Measurements from ENCODE around the gene MLPH. TPM values are rescaled to one million over a fixed set of nuclear protein-coding genes. Genes with fewer than 3 reads are reported as not detected.
"Not testable (repeated sequence)": the region's sequence is repeated elsewhere in the genome, so short reads cannot be mapped to it uniquely, and the experiment has no call there.

Gene MLPH
- total and polyA plus RNA-seq, 4 donors: 2.3 to 10.1 (median 3.9) TPM

DNA sequence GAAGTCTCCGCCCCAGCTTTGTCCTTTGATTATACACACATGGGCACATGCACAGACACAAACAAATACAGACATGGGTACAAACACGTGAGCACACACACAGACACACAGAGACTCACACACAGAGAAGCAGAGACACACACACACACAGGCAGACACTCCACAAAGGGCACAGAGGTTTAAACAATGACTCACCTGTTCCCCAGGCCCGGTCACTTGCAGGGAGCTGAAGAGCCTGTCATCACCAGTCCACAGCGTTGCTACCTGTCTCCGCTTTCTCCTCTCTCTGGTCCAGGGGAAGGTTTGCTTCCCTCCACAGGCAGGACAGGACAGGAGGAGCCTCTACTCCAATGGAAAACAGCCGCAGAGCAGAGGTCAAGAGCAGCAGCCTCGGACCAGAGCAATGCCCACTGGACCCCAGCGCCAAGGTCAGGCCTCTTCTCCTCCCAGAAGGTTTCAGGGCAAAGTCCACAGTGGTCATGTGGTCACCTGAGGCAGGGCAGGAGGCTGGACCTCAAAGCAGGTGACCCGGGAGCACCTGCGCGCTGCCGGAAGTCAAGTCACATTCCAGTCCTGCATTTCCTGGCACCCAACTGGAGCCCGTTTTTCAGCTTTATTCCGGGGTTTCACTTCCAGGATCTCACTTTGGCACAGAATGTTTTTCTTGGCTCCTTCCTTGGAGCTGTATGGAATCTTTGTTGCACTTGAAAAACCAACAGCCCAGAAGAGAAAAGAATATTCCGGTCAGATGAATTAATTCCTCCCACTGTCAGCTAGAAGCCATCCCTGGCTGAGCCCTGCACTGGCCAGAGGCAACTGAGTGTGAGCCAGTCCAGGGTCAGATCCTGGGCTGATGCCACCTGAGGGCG is 103.5 kb downstream of the MLPH start, which contains the start of gene RAB17:
Gene RAB17, minus strand, starts transcription at position 463 of the 869 bp plus-strand sequence. CDS start 4,580 bp downstream, outside the sequence.
- no peaks in the 10 kb centered on the region for H3K9me3 ChIP-seq (ENCODE audit: control insufficient read depth, low read length)
- no peak for ATAC-seq (ENCODE audit: low FRiP score)
- H3K27ac ChIP-seq (ENCODE audit: low read depth in 1 of 2, low read length in 2 of 2): peak within 1 kb of the TSS in 1 of 2 donors; percentile 39
- peaks cover 0 to 4% of the 10 kb centered on the region in 2 donors for H3K4me1 ChIP-seq (ENCODE audit: control insufficient read depth in 1 of 2, insufficient read depth in 2 of 2, low read length in 2 of 2)
- intact Hi-C loops (cut with DNase I): loop anchor here in 1 of 2 donors (5.0 kb wide), 2 partner anchors 37 to 152 kb away; partner anchors contain the start of gene LRRFIP1
- WGBS, 2 donors: 39 to 43% methylated on average over 16 of the region's 16 CpGs
- DNase-seq: peak; percentile 48 to 72
- H3K27me3 ChIP-seq (ENCODE audit: control insufficient read depth in 1 of 2, insufficient read depth in 2 of 2, low read length in 1 of 2): no peaks in the 10 kb centered on the region
- H3K36me3 ChIP-seq (ENCODE audit: control insufficient read depth in 1 of 2, insufficient read depth in 2 of 2, low read length in 1 of 2): no peaks in the 10 kb centered on the region
- H3K4me3 ChIP-seq (ENCODE audit: low read length in 2 of 2): no peak within 1 kb of the TSS

DNA sequence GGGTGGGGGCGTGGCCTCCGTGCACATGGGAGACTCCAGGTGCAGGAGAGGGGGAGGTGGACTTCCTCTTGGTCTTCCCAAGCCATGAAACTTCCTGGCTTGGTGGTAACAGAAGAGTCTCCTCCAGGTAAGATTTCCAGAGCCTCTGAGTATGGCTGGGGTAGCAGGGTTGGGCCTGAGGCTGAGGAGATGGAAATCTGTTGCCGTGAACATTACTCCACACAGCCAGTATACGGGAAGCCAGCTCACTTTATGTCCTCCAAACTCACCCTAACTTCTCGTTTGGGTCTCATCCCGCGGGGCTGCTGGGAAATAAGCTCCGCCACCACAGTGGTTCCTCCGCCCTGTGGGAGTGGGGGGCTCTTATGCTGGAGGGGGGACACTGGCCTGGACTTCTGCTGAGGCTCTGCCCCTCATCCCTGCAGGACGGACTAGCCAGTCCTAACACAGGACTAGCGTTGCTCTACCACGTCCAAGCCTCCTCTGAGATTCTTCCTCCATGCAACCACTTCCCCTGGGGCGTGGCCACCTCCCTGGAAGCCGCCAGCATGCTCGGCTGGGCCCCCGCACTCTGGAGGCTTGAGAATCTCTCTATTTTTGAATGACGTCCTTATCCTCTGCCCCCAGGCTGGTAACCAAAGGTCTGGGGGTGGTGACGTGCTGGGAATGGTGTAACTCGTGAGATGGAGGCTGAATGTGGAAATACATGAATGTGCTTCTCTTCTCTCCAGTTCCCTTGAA is 104.3 kb downstream of the MLPH start:
- WGBS, 2 donors: 74 to 77% methylated on average over 19 of the region's 19 CpGs
- Histone ChIP-seq H3K4me3 (ENCODE audit: low read length in 2 of 2) (no peak overlapping the region), H3K4me1 (ENCODE audit: control insufficient read depth in 1 of 2, insufficient read depth in 2 of 2, low read length in 2 of 2) (peaks cover 0 to 4% of the 10 kb centered on the region in 2 donors), H3K9me3 (ENCODE audit: control insufficient read depth, low read length) (no peaks in the 10 kb centered on the region), H3K27ac (ENCODE audit: low read depth in 1 of 2, low read length in 2 of 2) (no peak overlapping the region), H3K27me3 (ENCODE audit: control insufficient read depth in 1 of 2, insufficient read depth in 2 of 2, low read length in 1 of 2) (no peaks in the 10 kb centered on the region), H3K36me3 (ENCODE audit: control insufficient read depth in 1 of 2, insufficient read depth in 2 of 2, low read length in 1 of 2) (no peaks in the 10 kb centered on the region)
- intact Hi-C loops (cut with DNase I): loop anchor here in 1 of 2 donors (5.0 kb wide), 2 partner anchors 36 to 151 kb away; partner anchors contain the start of gene LRRFIP1
- ATAC-seq (ENCODE audit: low FRiP score): no peak
- DNase-seq: peak; percentile 60 to 67

DNA sequence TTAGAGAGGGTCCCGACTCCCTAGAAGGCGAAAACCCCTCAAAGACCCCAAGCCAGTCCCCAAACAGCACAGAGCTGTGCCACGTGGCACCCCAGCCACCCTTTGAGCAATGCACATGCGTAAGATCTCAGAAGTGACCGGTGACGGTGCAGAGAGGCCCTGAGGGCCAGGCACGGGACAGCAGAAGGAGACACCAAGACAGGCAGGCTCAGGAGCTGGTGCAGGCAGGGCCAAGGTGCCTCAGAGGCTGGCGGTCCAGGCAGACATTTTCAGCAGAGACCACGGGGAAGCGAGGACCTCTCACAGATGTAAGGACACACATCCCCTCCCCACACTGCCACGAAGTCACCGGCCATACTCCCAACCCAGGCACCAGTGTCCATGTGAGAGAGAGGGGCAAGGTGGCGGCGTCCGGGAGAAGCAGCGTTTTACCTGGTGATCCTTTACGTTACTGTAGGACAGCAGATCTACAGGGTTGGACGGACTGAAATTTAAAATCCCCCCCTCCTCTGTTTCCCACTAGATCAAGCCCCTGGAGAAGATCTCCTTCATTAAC is 105.5 kb downstream of the MLPH start:
- intact Hi-C loops (cut with DNase I): loop anchor here in 1 of 2 donors (5.0 kb wide), 2 partner anchors 35 to 150 kb away; partner anchors contain the start of gene LRRFIP1

DNA sequence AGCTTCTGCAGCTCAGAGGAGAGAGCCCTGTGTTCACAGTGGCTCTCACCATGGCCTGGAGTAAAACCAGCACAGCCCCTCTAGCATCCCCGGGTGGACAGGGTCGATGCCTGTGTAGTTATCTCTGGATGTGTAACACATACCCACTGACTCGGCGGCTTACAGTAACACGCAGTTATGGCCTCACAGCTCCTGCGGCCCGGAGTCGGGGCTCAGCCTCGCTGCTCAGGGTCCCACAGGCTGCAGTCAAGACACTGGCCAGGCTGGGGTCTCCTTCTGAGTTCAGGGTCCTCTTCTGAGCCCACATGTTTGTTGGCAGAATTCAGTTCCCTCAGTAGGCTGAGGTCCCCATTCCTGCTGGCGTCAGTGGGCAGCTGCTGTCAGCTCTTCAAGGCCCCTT is 106.0 kb downstream of the MLPH start:
- peak; percentile 30 to 65 for DNase-seq
- H3K27ac ChIP-seq (ENCODE audit: low read depth in 1 of 2, low read length in 2 of 2): peak overlapping the region in 1 of 2 donors; percentile 41
- H3K4me1 ChIP-seq (ENCODE audit: control insufficient read depth in 1 of 2, insufficient read depth in 2 of 2, low read length in 2 of 2): peaks cover 0 to 4% of the 10 kb centered on the region in 2 donors

More for the DNA sequence above, 105.5 kb downstream of the MLPH start:
- no peak overlapping the region for H3K4me3 ChIP-seq (ENCODE audit: low read length in 2 of 2)
- H3K27ac ChIP-seq (ENCODE audit: low read depth in 1 of 2, low read length in 2 of 2): peak overlapping the region in 1 of 2 donors; percentile 41
- H3K27me3 ChIP-seq (ENCODE audit: control insufficient read depth in 1 of 2, insufficient read depth in 2 of 2, low read length in 1 of 2): no peaks in the 10 kb centered on the region
- ATAC-seq (ENCODE audit: low FRiP score) (no peak), DNase-seq (peak; percentile 38 to 68)
- no peaks in the 10 kb centered on the region for H3K9me3 ChIP-seq (ENCODE audit: control insufficient read depth, low read length)
- peaks cover 0 to 4% of the 10 kb centered on the region in 2 donors for H3K4me1 ChIP-seq (ENCODE audit: control insufficient read depth in 1 of 2, insufficient read depth in 2 of 2, low read length in 2 of 2)
- no peaks in the 10 kb centered on the region for H3K36me3 ChIP-seq (ENCODE audit: control insufficient read depth in 1 of 2, insufficient read depth in 2 of 2, low read length in 1 of 2)
- WGBS, 2 donors: 96% methylated on average over 18 of the region's 18 CpGs

DNA sequence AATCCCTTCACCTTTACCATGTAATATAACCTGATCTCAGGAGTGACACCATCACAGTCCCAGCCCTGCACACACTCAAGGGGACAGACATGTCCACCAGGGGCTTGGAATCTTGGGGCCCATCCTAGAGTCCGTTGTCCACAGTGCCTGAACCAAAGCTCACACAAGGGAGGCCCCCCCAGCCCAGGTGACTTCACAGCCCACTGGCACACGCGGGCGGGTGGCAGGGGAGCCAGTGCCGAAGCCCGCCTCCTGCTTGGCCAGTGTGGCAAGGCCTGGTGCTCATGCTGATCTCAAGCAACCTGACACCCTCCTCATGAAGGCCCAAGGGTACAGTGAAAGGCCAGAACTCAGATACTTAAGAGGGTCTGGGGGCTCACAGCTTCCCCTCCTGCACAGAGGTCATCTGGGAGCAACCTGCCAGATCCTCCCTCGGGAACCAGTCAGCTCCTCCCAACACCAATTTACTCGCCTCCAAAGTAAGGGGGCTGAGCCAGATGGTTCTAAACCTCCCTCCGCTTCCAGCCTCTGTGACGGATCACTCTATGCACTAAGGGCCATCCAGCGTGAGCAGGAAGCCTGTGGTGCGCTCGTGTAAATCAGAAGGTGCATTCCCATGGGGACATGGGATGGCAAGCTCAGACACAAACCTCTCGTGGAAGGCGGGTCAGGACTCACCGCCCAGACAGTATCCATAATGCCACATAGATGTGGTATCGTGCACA is 106.7 kb downstream of the MLPH start:
- H3K27ac ChIP-seq (ENCODE audit: low read depth in 1 of 2, low read length in 2 of 2): peak overlapping the region in 1 of 2 donors; percentile 54
- no peaks in the 10 kb centered on the region for H3K27me3 ChIP-seq (ENCODE audit: control insufficient read depth in 1 of 2, insufficient read depth in 2 of 2, low read length in 1 of 2)
- no peak overlapping the region for H3K4me3 ChIP-seq (ENCODE audit: low read length in 2 of 2)
- 80 to 86% methylated on average over 17 of the region's 17 CpGs for WGBS, 2 donors
- intact Hi-C loops (cut with DNase I): loop anchor here in 1 of 2 donors (2.0 to 5.0 kb wide), 3 partner anchors 34 to 149 kb away; partner anchors contain the start of gene LRRFIP1
- H3K36me3 ChIP-seq (ENCODE audit: control insufficient read depth in 1 of 2, insufficient read depth in 2 of 2, low read length in 1 of 2): no peaks in the 10 kb centered on the region
- H3K9me3 ChIP-seq (ENCODE audit: control insufficient read depth, low read length): no peaks in the 10 kb centered on the region
- DNase-seq (peak; percentile 39 to 62), ATAC-seq (ENCODE audit: low FRiP score) (no peak)
- peaks cover 0 to 4% of the 10 kb centered on the region in 2 donors for H3K4me1 ChIP-seq (ENCODE audit: control insufficient read depth in 1 of 2, insufficient read depth in 2 of 2, low read length in 2 of 2)

More for the DNA sequence above, 106.0 kb downstream of the MLPH start:
- Histone ChIP-seq H3K4me3 (ENCODE audit: low read length in 2 of 2) (no peak overlapping the region), H3K36me3 (ENCODE audit: control insufficient read depth in 1 of 2, insufficient read depth in 2 of 2, low read length in 1 of 2) (no peaks in the 10 kb centered on the region), H3K9me3 (ENCODE audit: control insufficient read depth, low read length) (no peaks in the 10 kb centered on the region), H3K27me3 (ENCODE audit: control insufficient read depth in 1 of 2, insufficient read depth in 2 of 2, low read length in 1 of 2) (no peaks in the 10 kb centered on the region)
- intact Hi-C loops (cut with DNase I): loop anchor here in 1 of 2 donors (5.0 kb wide), 2 partner anchors 34 to 149 kb away; partner anchors contain the start of gene LRRFIP1
- ATAC-seq (ENCODE audit: low FRiP score): no peak
- WGBS, 2 donors: 92 to 95% methylated on average over 10 of the region's 10 CpGs

DNA sequence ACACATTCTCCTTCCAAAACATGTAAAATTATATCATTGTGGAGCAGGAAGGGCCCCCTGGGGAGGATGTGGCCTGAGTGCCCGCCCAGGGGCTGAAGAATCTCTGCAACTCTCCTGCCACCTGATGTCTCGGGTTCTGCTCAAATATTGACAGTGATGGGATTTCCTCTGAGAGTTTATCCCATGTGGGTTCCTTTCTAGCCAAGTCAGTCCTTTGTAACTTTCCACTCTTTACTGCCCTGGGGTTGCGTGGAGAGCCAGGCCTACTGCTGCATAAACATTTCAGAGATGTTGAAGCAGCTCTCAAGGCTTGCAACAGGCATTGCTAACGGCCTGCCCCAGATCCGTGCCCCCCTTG is 107.4 kb downstream of the MLPH start:
- Histone ChIP-seq H3K4me1 (ENCODE audit: control insufficient read depth in 1 of 2, insufficient read depth in 2 of 2, low read length in 2 of 2) (peaks cover 0 to 4% of the 10 kb centered on the region in 2 donors), H3K36me3 (ENCODE audit: control insufficient read depth in 1 of 2, insufficient read depth in 2 of 2, low read length in 1 of 2) (no peaks in the 10 kb centered on the region), H3K4me3 (ENCODE audit: low read length in 2 of 2) (no peak overlapping the region), H3K9me3 (ENCODE audit: control insufficient read depth, low read length) (no peaks in the 10 kb centered on the region), H3K27ac (ENCODE audit: low read depth in 1 of 2, low read length in 2 of 2) (peak overlapping the region; percentile 88 to 90), H3K27me3 (ENCODE audit: control insufficient read depth in 1 of 2, insufficient read depth in 2 of 2, low read length in 1 of 2) (no peaks in the 10 kb centered on the region)
- DNase-seq: peak; percentile 19 to 59
- no peak for ATAC-seq (ENCODE audit: low FRiP score)
- intact Hi-C loops (cut with DNase I): loop anchor here in 1 of 2 donors (2.0 to 5.0 kb wide), 3 partner anchors 33 to 148 kb away; partner anchors contain the start of gene LRRFIP1
- 11 to 17% methylated on average over 5 of the region's 5 CpGs for WGBS, 2 donors

DNA sequence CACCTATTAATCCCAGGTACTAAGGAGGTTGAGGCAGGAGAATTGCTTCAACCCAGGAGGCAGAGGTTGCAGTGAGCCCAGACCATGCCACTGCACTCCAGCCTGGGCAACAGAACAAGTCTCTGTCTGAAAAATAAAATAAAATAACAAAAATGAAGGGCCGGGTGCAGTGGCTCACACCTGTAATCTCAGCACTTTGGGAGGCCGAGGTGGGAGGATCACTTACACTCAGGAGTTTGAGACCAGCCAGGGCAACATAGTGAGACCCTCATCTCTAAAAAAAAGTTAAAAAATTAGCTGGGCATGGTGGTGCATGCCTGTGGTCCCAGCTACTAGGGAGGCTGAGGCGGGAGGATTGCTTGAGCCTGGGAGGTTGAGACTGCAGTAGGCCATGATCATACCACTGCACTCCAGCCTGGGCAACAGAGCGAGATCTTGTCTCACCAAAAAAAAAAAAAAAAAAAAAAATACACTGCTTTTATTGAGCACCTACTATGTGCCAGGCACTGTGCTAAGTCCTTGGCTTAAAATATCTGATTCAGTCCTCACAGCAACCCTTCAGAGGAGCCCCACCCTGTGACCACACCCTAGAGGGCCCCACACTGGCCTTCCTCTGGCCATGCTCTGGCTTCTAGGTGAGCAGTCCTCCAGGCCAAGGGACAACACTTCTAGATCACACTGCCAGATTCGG is 108.9 kb downstream of the MLPH start:
- not testable (repeated sequence) for H3K9me3 ChIP-seq (ENCODE audit: control insufficient read depth, low read length); ATAC-seq (ENCODE audit: low FRiP score); H3K36me3 ChIP-seq (ENCODE audit: control insufficient read depth in 1 of 2, insufficient read depth in 2 of 2, low read length in 1 of 2); H3K27ac ChIP-seq (ENCODE audit: low read depth in 1 of 2, low read length in 2 of 2); H3K27me3 ChIP-seq (ENCODE audit: control insufficient read depth in 1 of 2, insufficient read depth in 2 of 2, low read length in 1 of 2); H3K4me3 ChIP-seq (ENCODE audit: low read length in 2 of 2); H3K4me1 ChIP-seq (ENCODE audit: control insufficient read depth in 1 of 2, insufficient read depth in 2 of 2, low read length in 2 of 2)
- peak in 1 of 2 donors; percentile 9 for DNase-seq
- intact Hi-C loops (cut with DNase I): loop anchor here (2.0 to 5.0 kb wide), 3 partner anchors 76 to 141 kb away; no protein-coding TSS in a partner anchor
- WGBS, 2 donors: 95 to 98% methylated on average over 5 of the region's 5 CpGs
